GM12864 (cell line): ENCODE data around the gene GCM1.

Source experiments
- DNase-seq: peaks from one replicate; pipeline ENCODE4 v3.0.0-alpha.2; 2011; ENCODE audit warnings: low read depth
- H3K4me3 ChIP-seq: 2 replicates; pipeline ENCODE4 v1.5.1; 2011; ENCODE audit warnings: mild to moderate bottlenecking, low read depth, low read length, control low read depth
- CTCF ChIP-seq: IDR thresholded peaks from 2 replicates; pipeline ENCODE4 v1.5.1; 2011; ENCODE audit warnings: low read depth, mild to moderate bottlenecking, moderate library complexity, low read length, control low read depth, inconsistent platforms; ENCODE audit errors: missing control alignments

The GCM1 gene

GRCh38 chr6:53112871-53113270, 35.8 kb downstream of the GCM1 start:
- H3K4me3 ChIP-seq = no peak overlapping the region
- no peak for TF ChIP-seq CTCF
- DNase-seq = no peak

- H3K4me3 ChIP-seq = no peak overlapping the region
- no peak for TF ChIP-seq CTCF
- DNase-seq = no peak
Measured at GRCh38 chr6:53112404-53112803, 36.2 kb downstream of the GCM1 start.

GRCh38 chr6:53111865-53112264, 36.8 kb downstream of the GCM1 start:
- no peak overlapping the region for H3K4me3 ChIP-seq
- TF ChIP-seq CTCF = no peak
- DNase-seq = no peak

GRCh38 chr6:53109612-53110011, 39.0 kb downstream of the GCM1 start:
- no peak overlapping the region for H3K4me3 ChIP-seq
- no peak for TF ChIP-seq CTCF
- DNase-seq = no peak

- no peak for DNase-seq
- no peak for TF ChIP-seq CTCF
- no peak overlapping the region for H3K4me3 ChIP-seq
Measured at GRCh38 chr6:53107091-53107490, 41.5 kb downstream of the GCM1 start.

GRCh38 chr6:53104916-53105315, 43.7 kb downstream of the GCM1 start:
- DNase-seq = no peak
- H3K4me3 ChIP-seq = no peak overlapping the region
- no peak for TF ChIP-seq CTCF

GRCh38 chr6:53103993-53104675, 44.5 kb downstream of the GCM1 start:
- H3K4me3 ChIP-seq = no peak overlapping the region
- no peak for TF ChIP-seq CTCF
- no peak for DNase-seq
